Kidney capillary endothelial cell (primary cell): Measurements from ENCODE around the gene LEMD1.

Experiments
- DNase-seq: peaks from one replicate; pipeline ENCODE4 v3.0.0-alpha.2; 2018; ENCODE audit warnings: low spot score

LEMD1 gene

GRCh38 chr1:205354259-205355074 lies 67.4 kb downstream of the LEMD1 start:
- no peak for DNase-seq

DNA sequence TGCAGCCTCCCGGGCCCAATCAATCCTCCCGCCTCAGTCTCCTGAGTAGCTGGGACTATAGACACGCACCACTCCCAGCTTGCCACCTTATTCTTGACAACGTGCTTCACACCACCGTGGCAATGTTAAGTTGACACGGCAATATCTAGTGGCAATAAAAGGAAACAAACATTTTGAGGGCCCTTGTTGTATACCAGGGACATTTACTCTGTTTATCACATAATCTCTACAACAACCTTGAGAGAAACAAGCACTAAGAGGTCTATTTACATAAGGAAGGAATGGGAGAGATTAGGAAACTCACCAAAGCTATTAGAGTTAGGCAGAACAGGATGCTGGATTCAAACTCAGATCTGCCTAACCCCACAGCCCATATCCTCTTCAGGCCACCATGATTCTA lies 68.2 kb downstream of the LEMD1 start:
- no peak for DNase-seq

DNA sequence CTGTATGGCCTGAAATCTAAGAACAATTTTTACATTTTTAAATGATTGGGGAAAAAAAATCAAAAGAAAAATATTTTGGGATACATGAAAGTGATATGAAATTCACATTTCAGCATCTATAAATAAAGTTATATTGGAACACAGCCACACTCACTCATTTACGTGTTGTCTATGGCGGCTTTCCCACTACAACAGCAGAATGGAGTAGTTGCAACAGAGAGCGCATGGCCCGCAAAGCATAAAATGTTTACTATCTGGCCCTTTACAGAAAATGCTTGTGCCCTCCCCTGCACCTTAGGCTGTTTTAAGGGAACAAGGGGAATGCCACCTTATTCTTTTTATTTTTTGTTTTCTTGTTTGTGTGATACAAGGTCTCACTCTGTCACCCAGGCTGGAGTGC lies 68.7 kb downstream of the LEMD1 start:
- DNase-seq, result no peak

DNA sequence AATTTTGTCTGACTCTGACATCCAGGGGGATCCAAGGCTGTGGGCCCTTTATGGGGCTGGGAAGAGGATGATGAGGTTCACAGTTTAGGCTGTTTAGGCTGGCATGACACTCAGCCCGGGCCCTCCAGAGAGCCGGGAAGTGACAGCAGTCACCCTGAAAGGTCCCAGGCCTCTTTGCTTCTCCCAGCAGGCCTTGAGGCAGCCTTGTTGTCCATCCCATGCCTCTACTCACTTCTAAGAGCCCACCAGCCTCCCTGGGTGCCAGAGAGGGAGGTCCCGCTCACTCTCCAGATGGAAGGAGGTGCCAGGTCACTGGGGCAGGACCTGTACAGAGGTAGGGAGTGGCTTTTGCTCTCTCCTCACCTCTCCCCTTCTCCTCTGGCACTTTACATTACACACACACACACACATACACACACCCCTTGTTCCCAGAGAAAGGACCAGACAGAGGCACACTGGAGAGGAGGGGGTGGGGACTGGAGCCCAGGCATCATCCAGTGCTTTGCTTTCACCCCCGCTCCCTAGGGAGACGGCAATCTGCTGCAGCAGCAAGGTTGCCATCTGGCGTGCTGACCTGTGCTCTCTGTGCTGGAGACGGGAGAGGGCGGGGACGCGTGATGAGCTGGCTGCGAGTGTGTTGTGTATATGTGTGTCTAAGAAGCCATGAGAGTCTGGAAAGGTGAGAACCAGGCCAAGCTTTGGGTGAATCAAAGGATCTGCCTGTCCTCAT lies 69.7 kb downstream of the LEMD1 start:
- no peak for DNase-seq

DNA sequence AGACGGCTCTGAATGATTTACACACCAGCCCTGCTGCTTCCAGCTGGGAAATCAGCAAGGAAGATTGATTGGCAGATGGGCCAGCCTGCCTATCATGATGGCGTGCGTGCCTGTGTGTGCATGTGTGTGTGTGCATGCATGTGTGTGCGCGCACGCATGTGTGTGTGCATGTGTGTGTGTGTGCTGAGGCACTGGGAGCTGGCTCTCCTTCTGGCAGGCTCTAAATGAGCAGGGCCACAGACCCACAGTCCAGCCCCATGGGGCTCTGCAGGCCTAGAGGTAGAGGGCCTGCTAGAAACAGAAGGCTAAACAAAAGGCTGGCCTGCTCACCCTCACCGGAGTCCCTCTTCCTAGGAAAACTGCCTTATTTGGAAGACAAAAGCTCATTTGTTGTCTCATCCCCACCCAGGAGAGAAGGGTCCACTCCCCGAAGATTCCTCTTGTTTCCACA lies 71.1 kb downstream of the LEMD1 start:
- DNase-seq, result no peak

GRCh38 chr1:205350124-205350523 lies 71.7 kb downstream of the LEMD1 start:
- no peak for DNase-seq

DNA sequence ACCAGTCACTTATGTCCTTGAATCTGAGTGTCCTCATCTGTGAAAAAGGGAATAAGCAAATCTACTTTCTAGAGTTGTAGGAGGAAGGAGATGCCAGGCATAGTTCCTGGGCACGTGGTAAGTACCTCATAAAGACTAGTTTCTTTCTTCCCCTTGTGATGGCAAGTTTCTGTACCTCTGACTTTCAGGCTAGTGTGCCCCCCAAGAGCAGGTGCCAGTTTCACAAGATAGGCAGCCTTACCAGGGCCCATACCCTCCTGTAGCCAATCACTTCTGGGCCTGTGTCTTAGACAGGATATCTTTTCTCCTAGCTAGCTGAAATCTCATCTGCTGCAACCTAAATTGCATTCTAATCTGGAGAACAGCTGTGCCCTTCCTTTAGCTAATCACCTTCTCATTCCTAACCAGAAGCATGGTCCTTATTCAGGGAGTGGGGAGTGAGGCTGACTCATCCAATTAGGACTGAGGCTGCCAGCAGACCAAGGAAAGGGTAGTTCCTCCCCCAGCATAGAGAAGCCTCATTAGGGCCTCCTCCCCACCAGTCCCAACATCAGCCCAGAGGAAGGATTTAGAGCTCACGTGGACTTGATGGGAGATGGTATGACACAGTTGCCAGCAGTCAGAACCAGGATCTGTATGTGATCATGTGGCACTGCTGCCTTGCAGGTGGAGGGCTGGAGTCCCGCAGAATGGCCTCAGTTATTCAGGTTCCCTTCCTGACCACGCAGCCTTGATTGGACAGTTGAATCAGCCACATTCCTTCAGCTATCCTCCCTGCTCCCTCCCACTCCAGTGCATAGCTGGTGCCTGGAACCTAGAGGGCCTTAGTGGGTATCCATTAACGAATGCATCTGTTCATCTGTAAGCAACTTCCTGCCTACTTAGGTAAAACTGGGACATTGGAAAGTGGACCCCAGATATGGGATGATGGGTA lies 73.0 kb downstream of the LEMD1 start:
- no peak for DNase-seq

GRCh38 chr1:205346956-205347574 lies 74.8 kb downstream of the LEMD1 start:
- DNase-seq, result peak; percentile 76

DNA sequence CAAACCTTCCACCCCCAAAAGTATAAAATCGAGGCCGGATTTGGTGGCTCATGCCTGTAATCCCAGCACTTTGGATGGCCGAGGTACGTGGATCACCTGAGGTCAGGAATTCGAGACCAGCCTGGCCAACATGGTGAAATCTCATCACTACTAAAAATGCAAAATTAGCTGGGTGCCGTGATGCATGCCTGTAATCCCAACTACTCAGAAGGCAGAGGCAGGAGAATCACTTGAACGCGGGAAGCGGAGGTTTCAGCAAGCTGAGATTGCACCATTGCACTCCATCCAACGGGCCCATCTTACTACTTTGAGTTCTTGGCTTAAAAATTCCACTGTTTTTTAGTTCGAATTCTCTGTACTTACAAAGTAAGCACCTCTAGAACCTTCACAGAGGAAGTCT lies 76.1 kb downstream of the LEMD1 start:
- no peak for DNase-seq

DNA sequence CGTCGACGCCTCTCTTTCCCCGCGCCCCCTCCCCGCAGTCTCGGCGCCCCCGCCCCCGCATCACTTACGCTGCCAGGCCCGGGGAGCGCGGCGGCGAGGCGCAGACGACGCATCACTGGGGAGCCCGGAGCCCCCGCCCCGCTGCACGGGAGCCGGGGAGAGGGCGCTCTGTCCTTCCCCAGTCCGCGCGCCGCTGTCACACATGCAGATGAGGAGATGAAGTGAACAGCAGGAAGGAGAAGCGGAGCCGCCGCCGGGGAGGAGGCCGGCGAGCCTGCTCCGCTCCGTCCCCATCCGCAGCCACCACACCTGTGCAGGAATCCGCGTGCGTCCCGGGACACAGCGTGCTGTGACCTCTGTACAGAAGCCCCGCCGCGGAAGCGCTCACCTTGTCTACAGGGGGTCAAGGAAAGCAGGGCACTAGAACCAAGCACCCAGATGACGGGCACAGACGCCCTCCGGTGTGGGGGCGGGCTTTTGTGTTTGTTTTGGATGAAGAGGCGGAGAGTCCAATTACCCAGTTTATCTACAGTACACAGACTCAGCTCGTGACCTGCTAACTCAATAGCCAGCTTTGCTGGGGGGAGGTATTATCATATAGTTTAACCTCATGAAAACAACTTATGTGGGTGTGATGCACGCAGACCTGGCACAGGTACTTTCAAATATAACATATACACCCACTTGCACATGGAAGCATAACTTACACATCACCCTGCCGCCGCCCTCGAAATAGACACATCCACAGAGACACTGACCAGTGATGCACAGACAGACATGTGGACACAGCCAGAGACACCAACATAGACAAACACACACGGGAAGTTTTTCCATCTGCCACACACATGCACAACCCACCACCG lies 77.6 kb downstream of the LEMD1 start:
- DNase-seq, result no peak

DNA sequence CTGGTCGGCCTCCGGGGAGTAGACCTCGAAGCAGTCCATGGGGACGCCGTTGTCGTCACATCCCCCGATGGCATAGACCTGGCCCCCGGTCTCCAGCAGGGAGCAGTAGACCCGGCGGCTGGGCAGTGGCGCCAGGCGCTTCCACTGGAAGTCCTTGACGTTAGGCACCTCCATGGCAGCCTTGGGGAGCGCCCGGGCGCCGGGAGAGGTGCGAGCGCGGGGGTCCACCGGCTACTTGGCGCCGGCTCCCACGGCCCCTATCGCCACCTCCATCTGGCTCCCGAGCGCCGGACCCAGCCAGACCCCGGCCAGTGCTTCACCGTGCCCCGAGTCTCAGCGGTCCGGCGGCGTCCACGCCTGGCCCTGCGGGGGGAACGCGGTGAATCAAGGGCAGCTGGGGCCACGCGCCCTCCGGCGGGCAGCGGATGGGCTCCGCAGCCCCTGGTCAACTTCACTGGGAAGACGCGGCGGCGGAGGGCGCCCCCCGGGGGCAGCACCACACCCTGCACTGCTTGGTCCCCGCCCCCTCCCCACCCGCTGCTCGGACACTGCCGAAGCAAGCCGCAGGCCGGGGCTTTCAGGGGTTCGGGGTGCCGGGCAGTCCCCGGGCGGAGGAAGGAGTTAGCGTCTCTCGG lies 78.3 kb downstream of the LEMD1 start:
- no peak for DNase-seq

- no peak for DNase-seq
These were observed 78.9 kb downstream of the LEMD1 start for GRCh38 chr1:205342986-205343385.

DNA sequence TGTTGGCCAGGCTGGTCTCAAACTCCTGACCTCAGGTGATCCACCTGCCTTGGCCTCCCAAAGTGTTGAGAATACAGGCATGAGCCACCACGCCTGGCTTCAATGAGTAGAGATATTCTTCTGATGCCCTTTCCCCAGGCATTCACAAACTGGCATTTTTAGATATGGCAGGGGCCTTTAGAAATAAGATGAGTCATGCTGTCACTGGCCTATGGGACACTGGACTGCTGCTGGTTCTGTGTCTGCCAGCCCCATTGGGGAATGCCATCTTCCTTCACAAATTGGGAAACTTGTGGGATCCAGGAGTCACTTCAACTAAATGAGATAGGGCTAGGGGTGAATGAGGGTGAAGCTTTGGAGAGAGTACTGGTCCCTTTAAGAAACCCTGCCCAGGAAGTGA lies 81.2 kb downstream of the LEMD1 start:
- DNase-seq, result no peak

GRCh38 chr1:205339717-205340116 lies 82.1 kb downstream of the LEMD1 start:
- DNase-seq, result no peak

DNA sequence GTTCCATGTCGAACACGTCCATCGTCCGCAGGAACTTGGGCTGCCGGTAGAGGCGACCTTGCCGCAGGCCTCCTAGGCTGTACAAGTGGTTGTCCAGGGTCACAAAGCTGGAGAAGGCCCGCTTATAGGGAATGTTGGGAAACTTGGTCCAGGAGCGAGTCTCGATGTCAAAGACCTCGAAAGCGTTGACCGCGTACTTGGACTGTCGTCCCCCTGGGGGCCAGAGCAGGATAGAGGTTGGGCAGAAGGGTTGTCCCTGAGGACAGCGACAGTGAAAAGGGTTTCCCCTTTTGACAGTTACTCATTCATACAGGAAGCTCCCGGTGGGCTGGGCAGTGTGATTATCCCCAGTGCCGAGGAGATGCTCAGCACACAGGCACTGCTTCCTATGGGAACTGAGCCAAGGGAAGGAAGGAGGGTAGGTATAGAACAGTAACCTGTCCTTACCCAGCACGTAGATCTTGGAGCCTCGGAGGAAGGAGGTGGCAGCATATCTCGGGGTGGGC lies 82.6 kb downstream of the LEMD1 start:
- DNase-seq, result no peak

GRCh38 chr1:205338011-205338410 lies 83.8 kb downstream of the LEMD1 start:
- DNase-seq, result no peak

DNA sequence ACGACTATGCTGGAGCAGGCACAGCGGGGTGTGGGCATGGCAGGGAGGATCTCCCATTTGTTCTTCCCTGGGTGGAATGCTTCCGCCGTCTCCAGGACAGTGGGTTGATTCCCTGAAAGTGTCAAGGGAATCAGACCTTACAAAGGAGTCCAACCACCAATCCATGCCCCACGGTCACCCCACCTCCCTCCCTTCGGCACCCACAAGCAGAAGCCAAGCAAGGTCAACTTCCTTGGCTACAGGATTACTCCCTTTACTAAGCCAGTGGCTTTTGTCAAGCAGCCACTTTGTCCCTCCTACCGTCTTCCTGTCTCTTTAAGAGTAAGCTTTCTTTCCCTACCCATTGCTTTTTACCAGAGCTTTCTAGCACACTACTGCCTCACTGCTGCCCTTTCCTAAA lies 84.4 kb downstream of the LEMD1 start:
- no peak for DNase-seq

- DNase-seq, result peak; percentile 73
These were observed 86.2 kb downstream of the LEMD1 start for GRCh38 chr1:205335692-205336091.

DNA sequence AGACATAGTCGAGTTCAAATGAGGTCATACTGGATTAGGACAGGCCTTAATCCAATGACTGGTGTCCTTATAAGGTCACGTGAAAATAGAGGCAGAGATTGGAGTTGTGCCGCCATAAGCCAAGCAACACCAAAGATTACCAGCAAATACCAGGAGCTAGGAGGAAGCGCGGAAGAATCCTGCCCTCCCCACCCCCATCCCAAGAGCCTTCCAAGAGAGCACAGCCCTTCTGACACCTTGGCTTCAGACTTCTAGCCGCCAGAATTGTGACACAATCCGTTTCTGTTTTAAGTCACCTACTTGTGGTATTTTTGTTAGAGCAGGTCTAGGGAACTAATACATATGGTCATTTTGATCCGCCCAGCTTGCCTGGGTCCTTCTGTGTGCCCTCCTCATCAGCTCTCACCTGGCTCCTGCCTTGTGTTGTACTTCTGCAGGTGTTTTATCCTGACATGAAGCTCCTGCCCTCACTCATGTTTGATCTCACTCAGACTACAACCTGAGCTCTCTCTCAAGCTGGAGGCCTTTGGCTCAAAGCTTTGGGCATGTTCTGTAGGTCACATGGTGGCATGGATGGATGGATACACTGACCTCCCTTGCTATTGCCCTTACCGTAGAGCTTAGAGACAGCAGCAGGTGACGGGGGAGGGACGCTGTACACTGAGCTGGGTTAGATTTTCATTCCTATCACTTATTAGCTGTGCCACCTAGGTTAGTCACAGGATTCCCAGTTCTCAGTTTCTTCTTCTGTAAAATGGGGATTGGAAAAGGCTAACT lies 89.7 kb downstream of the LEMD1 start:
- DNase-seq, result no peak
